Activated CD4-positive, alpha-beta T cell treated with anti-CD3 and anti-CD28 coated beads, Interleukin-2, Interleukin-4, amounts not matched to agents 100 ng/mL and 50 ng/mL, durations not matched to agents 16 hours and 8 hours (primary cell): ENCODE measurements around the gene HNRNPCL1.
"Not testable (repeated sequence)": the region's sequence is repeated elsewhere in the genome, so short reads cannot be mapped to it uniquely, and the experiment has no call there.

Experiments
- DNase-seq: peaks from one replicate; pipeline ENCODE4 v3.0.0-alpha.2; 2020; ENCODE audit warnings: low spot score

HNRNPCL1 gene

DNA sequence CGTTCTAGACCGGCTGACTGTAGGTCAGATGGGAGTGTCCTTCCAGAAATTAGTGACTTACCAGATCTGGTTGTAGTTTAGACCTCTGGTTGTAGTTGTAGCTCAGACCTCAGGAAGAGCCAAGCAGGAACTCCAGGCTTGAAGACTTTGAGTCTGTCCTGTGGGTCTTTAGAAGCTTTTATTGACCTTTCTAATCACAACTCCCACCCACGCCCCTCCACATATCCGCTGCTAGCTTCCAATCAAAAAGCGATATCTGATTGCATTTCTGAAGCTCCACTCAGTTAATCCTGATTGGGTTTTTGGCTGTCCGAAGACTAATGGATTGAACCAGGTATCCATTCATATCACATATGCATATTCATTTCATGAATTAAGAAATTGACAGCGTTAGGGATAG lies at the start of gene HNRNPCL1:
TSS of gene HNRNPCL1 (minus strand) at position 101 of the 400 bp plus-strand sequence. CDS start 431 bp downstream, outside the sequence.
- not testable (repeated sequence) for DNase-seq

DNA sequence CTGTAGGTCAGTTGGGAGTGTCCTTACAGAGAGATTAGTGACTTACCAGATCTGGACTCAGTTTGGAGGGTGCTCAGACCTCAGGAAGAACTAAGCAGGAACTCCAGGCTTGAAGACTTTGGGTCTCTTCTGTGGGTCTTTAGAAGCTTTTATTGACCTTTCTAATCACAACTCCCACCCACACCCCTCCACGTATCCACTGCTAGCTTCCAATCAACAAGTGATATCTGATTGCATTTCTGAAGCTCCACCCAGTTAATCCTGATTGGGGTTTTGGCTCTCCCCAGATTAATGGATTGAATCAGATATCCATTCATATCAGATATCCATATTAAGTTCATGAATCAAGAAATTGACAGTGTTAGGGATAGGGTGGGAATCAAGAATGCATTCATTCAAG lies 49.6 kb upstream of the HNRNPCL1 start, which contains the start of gene PRAMEF10:
TSS of gene PRAMEF10 (minus strand) at position 101 of the 400 bp plus-strand sequence. CDS start 2,423 bp downstream, outside the sequence.
- not testable (repeated sequence) for DNase-seq

- DNase-seq = not testable (repeated sequence)
These were observed 37.6 kb upstream of the HNRNPCL1 start, which contains the start of gene PRAMEF4 for GRCh38 chr1:12886101-12886500. PRAMEF4 (minus strand) TSS chr1:12886201; CDS start chr1:12883394, 2,807 bp downstream.

- not testable (repeated sequence) for DNase-seq
These were observed 29.9 kb upstream of the HNRNPCL1 start for GRCh38 chr1:12878453-12878852.

DNA sequence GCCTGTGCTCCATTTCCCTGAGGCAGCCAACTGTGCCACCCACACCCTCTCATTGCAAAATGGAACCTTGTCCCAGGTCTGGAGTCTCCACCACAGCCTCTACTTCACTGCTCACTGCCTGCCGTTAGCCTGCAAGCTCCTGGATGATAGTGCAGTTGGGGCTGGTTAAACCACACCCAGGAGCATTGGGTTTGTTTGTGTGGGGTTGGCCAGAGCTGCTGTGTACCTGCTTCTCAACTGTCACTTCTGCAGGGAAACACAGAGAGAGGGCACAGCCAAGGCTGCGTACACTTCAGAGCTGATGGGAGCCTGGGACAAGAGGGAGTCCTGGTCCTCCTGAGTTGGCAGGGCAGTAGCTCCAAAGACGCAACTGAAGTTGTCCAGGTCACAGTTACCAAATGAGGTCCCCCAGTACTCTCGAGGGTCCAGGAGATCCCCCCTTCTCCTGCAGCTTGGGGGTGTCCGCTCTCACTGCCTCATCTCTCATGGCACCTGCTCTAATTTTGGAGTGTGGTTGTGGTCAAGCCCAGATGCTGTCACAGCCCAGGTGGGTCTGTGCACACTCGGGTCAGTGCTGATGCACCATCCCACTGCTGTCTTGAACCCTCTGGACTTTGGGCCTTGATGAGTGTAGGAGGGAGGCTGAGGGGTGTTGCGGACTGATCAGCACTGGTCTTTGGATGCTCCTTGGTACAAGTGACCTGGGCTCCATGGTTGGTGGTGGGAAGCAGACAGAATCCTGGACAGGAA lies 14.8 kb upstream of the HNRNPCL1 start:
- not testable (repeated sequence) for DNase-seq

GRCh38 chr1:12856786-12857185 lies 8.3 kb upstream of the HNRNPCL1 start, which contains the start of gene PRAMEF2:
PRAMEF2 (plus strand) TSS chr1:12857086; CDS start chr1:12859010, 1,924 bp downstream.
- DNase-seq = not testable (repeated sequence)

GRCh38 chr1:12851779-12852178 lies 3.3 kb upstream of the HNRNPCL1 start:
- DNase-seq = peak; percentile 2

DNA sequence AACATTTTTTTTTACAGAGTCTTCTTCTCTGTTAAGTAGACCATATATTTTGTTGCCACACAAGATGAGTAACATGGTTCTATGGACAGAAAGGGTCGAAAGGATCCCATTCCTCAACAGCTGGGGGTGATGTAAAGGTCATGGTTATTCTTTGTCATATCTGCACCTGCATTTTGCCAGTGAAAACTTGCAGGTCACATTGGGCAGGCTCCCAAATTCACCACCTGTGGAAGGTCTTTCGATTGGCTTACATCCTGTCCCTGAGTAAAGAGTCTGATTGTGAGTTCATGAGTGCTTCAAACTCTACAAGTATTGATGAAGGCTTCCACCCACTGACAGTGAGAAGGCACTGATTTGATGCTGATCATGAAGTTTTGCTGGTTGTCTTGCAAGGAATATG lies 15.3 kb downstream of the HNRNPCL1 start:
- not testable (repeated sequence) for DNase-seq

DNA sequence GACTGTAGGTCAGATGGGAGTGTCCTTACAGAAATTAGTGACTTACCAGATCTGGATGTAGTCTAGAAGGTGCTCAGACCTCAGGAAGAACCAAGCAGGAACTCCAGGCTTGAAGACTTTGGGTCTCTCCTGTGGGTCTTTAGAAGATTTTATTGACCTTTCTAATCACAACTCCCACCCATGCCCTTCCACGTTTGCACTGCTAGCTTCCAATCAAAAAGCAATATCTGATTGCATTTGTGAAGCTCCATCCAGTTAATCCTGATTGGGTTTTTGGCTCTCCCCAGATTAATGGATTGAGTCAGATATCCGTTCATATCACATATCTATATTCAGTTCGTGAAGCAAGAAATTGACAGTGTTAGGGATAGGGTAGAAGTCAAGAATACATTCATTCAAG lies 17.2 kb downstream of the HNRNPCL1 start, which contains the start of gene PRAMEF11:
TSS of gene PRAMEF11 (minus strand) at position 101 of the 400 bp plus-strand sequence. CDS start 2,621 bp downstream, outside the sequence.
- not testable (repeated sequence) for DNase-seq

DNA sequence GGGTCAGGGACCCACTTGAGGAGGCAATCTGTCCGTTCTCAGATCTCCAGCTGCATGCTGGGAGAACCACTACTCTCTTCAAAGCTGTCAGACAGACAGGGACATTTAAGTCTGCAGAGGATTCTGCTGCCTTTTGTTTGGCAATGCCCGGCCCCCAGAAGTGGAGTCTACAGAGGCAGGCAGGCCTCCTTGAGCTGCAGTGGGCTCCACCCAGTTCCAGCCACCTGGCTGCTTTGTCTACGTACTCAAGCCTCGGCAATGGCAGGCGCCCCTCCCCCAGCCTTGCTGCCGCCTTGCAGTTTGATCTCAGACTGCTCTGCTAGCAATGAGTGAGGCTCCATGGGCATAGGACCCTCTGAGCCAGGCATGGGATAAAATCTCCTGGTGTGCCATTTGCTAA lies 29.5 kb downstream of the HNRNPCL1 start:
- not testable (repeated sequence) for DNase-seq

- DNase-seq = no peak
These were observed 37.1 kb downstream of the HNRNPCL1 start for GRCh38 chr1:12811409-12811784.

DNA sequence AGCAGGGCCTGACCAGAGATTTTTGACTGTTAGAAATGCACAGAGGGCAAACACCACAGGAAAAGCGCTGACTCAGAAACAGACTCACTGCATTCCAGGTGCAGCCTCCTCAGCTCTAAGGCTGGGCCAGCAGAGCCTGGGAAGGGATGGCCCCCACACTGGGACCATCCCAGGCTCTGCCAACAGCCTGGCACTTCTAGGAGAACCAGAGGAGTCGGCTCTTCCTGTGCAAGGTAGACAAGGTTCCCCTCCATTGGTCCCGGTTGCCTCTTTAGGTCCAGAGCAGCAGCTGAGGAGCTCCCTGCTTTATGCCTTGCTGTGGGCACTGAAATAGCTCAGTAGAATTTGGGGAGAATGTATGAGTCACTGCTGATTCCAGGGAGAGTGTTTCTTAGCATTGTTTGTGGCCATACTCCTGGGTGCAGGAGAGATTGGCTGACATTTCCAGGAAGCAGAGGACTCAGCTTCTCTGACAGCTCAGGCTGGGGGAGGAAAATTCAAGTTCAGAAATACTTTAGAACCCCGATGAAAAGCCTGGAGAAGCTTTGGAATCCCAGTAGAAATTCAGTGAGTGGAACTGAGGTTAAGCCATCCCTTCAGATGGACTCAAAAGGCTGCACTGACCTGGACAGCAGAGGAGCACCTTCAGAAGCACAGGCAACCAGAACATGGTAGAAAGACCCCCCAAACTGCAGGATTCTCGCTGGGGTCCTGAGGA lies 37.7 kb downstream of the HNRNPCL1 start:
- DNase-seq = no peak

GRCh38 chr1:12809933-12810332 lies 38.6 kb downstream of the HNRNPCL1 start:
- no peak for DNase-seq

DNA sequence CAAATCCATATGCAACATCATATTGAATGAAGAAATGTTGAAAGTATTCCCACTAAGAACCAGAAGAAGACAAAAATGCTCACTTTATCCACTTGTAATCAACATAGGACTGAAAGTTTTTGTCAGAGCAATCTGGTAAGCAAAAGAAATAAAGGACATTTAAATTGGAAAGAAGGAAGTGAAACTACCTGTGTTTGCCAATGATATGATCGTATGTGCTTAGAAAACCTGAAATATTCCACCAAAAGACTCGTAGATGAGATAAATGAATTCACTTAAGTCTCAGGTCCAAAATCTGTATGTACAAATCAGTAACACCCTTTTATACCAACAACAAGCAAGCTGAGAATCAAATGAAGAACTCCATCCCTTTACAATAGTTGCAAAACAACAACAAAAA lies 48.8 kb downstream of the HNRNPCL1 start:
- DNase-seq = no peak

DNA sequence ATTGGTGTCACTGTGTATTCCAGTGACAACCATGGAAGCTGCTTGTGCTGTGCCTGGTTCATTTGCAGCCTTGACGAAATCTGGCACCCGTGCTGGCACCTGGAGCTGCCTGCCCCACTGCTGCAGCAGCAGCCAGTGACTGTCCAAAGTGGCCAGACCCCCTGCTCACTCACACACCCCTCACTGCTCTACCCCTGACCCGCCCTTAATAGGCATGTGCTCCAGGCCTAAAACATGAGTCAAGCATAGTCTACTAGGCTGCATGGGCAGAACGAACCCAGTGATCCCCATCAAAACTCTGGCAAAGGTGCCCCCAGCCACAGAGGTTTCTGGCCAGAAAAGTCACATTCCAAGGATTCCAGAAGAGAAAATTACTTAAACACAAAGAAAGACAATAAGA lies 49.6 kb downstream of the HNRNPCL1 start:
- DNase-seq = no peak
